GM12872 (cell line): Measurements from ENCODE around the gene IER3.

ENCODE experiments used
- TF ChIP-seq, protein P1 (sequence below): IDR thresholded peaks from 3 replicates; pipeline ENCODE4 v1.5.1; 2011; ENCODE audit warnings: low read depth, mild to moderate bottlenecking, low read length, moderate library complexity; ENCODE audit not compliant: insufficient read depth

IER3 gene

DNA sequence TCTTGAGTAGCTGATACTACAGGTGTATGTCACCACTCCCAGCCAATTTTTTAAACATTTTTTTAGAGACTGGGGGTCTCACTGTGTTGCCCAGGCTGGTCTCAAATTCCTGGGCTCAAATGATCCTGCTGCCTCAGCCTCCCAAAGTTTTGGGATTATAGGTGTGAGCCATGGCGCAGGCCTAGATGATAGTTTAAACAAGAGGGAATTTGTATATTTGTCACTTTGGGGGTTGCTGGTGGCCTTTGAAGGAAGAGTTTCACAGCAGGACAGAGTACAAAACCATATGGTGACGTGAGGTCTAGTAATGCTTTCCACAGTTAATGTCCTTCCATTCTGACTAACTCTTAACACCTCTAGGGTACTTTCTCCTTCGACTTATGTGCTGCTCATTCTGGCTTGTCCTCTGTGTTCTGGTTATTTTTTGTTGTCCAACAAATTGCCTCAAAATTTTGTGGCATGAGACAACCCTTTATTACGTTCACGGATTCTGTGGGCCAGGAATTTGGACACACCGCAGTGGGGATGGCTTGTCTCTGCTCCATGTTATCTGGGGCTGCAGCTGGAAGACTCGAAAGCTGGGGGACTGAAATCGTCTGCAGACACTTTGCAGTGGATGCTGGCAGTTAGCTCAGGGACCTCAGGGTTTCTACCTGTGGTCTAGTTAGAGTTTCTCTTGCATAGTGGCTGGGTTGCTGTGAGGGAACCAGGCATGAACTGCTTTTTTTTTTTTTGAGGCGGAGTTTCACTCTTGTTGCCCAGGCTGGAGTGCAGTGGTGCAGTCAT lies 23.0 kb upstream of the IER3 start:
- TF ChIP-seq, protein P1, sequence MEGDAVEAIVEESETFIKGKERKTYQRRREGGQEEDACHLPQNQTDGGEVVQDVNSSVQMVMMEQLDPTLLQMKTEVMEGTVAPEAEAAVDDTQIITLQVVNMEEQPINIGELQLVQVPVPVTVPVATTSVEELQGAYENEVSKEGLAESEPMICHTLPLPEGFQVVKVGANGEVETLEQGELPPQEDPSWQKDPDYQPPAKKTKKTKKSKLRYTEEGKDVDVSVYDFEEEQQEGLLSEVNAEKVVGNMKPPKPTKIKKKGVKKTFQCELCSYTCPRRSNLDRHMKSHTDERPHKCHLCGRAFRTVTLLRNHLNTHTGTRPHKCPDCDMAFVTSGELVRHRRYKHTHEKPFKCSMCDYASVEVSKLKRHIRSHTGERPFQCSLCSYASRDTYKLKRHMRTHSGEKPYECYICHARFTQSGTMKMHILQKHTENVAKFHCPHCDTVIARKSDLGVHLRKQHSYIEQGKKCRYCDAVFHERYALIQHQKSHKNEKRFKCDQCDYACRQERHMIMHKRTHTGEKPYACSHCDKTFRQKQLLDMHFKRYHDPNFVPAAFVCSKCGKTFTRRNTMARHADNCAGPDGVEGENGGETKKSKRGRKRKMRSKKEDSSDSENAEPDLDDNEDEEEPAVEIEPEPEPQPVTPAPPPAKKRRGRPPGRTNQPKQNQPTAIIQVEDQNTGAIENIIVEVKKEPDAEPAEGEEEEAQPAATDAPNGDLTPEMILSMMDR, result no peak

DNA sequence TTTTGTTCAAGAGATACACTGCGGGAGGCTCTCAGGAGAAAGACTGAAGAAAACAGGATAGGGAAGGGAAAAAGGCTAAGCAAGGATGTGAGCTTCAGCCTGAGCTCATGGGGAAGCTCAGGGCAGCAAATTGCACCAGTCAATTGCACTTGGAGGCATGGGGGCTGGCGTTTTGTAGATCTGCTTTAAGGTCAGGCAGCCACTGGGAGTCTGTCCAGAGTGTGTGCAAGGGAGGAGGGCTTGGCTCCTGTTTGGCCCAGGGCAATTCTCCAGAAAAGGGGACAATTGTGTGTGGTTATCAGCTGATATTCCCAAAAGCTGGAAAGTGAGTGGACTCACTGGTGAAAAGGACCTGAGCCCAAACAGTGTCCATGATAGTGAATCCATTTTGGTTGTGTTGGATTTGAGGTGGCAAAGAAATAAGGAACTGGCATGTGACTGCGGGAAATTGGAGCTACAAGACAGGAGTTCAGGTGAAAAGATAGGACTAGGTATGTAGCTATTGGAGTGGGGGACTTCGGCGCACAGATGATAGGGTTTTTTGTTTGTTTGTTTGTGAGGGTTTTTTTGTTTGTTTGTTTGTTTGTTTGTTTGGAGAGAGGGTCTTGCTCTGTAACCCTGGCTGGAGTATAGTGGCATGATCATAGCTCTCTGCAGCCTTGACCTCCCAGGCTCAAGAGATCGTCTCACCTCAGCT lies 22.3 kb upstream of the IER3 start:
- TF ChIP-seq, protein P1, result no peak

DNA sequence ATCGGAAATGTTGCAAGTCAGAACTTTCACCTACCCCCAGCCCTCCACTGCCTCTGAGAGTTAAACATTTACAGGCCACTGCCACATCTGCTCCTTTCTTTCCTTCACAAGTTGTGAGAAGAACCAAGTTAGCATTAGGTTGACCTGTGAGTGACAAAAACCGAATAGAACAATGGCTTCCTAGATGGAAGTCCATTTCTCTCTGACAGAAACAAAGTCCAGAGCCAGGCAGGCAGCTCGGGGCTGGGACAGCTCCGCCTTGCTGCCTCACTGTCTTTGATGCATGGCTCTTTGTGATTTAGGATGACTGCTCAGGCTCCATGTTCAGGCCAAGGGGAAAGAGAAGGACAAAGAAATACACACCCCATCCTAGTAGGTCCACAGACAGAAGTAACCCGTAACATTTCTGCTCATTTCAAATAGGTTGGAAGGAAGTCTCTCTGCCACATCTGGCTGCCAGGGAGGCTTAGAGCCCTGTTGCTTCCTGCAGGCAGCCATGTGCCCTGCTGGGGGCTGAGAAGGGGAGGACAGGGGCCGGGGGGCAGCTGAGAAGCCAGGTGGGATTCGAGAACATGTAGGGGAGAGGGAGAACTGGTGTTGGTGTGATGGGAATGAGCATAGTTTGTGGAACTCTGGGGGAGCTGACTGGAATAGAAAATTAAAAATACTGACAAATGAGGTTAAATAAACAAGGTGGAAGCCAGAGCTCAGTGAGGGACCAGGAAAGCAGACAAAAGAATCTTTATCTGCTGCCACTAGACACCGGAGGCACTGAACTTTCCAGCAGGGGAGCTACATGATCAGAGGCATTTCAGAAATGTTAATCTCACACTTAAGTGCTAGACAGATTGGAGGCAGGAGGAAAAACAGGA lies 19.5 kb upstream of the IER3 start:
- TF ChIP-seq, protein P1, result no peak

DNA sequence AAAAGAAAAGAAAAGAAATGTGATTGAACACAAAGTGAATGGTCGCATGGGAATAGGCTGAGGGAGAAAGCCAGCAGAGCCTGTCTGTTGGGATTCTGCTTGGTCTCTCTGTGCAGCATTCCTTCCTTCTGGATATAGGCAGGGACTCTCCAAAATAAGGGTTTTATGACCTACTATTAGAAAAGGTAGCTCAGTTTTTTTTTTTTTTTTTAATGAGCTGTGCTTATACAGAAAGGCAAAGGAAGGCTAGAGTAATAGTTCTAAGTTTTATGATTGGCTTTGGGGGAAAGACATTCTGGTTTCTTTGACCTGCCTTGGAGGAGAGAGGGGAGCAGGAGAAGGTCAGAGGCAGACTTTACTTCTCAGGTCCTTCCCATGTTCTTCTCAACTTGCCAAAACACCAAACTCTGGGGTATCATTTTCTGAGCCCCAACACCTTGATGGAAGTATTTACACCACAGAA lies 18.8 kb upstream of the IER3 start:
- TF ChIP-seq, protein P1, result no peak

DNA sequence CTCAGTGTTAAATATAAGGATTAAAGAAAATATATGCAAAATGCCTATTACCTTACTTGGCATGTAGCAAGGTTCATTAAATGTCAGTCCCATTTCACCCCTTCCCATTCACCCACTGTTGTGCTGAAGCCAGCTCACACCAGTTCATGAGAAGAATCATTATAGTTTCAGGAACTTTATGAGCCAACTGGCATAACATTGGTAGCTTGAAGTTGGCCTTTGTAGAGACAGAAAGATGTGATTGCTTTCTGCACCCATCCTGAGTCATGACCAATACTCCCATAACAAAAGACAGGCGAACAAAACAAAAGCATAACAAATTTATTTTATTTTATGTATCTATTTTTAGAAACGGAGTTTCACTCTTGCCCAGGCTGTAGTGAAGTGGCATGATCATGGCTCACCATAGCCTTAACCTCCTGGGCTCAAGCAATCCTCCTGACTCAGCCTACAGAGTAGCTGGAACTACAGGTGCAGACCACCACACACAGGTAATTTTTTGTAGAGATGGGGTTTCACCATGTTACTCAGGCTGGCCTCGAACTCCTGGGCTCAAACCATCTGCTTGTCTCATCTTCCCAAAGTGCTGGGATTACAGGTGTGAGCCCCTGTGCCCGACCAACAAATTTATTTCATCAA lies 17.6 kb upstream of the IER3 start:
- TF ChIP-seq, protein P1, result no peak

DNA sequence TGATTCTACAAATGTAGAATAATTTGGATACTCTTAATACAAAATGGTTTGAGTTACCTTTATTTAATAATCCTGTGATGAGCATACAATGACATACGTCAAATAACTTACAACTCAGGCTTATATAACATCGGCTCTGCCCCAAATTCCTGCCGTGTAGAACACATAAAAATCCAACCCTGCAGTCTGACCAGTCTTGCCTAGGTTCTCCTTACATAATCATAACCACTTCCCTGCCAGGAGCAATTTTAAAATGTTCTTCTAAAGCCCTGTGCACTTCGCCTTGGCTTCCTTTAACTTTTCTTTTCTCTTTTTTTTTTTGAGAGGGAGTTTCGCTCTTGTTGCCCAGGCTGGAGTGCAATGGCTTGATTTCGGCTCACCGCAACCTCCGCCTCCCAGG lies 16.2 kb upstream of the IER3 start:
- TF ChIP-seq, protein P1, result no peak
